ENCODE results near the gene GPC2.

GPC2 gene

GRCh38 chr7:100158229-100159098 is 18.7 kb downstream of the GPC2 start, which contains the start of gene TRAPPC14:
Gene TRAPPC14 (minus strand): TSS chr7:100158723. CDS start chr7:100158499, 224 bp downstream.
- Histone ChIP-seq H3K36me3 (ENCODE audit: insufficient read depth, low read length) (peaks cover 27% of the 10 kb centered on the region), H3K4me1 (ENCODE audit: insufficient read depth, low read length) (peaks cover 14% of the 10 kb centered on the region), H2AFZ (ENCODE audit: low read depth, low read length) (peak within 1 kb of the TSS; percentile 58), H3K4me3 (ENCODE audit: low read length) (peak within 1 kb of the TSS; percentile 80), H3K9me3 (ENCODE audit: low read length) (no peaks in the 10 kb centered on the region), H3K27me3 (ENCODE audit: insufficient read depth, low read length) (no peaks in the 10 kb centered on the region)

GRCh38 chr7:100157334-100158228 is 19.6 kb downstream of the GPC2 start:
- no peaks in the 10 kb centered on the region for H3K27me3 ChIP-seq (ENCODE audit: insufficient read depth, low read length)
- H3K4me3 ChIP-seq (ENCODE audit: low read length), result peak overlapping the region; percentile 80
- H2AFZ ChIP-seq (ENCODE audit: low read depth, low read length), result no peak overlapping the region
- no peaks in the 10 kb centered on the region for H3K9me3 ChIP-seq (ENCODE audit: low read length)
- H3K36me3 ChIP-seq (ENCODE audit: insufficient read depth, low read length), result peaks cover 34% of the 10 kb centered on the region
- H3K4me1 ChIP-seq (ENCODE audit: insufficient read depth, low read length), result peaks cover 14% of the 10 kb centered on the region

GRCh38 chr7:100157069-100157333 is 20.2 kb downstream of the GPC2 start:
- H3K36me3 ChIP-seq (ENCODE audit: insufficient read depth, low read length), result peaks cover 40% of the 10 kb centered on the region
- H2AFZ ChIP-seq (ENCODE audit: low read depth, low read length), result no peak overlapping the region
- no peaks in the 10 kb centered on the region for H3K27me3 ChIP-seq (ENCODE audit: insufficient read depth, low read length)
- no peak overlapping the region for H3K4me3 ChIP-seq (ENCODE audit: low read length)
- peaks cover 14% of the 10 kb centered on the region for H3K4me1 ChIP-seq (ENCODE audit: insufficient read depth, low read length)
- no peaks in the 10 kb centered on the region for H3K9me3 ChIP-seq (ENCODE audit: low read length)

- no peak overlapping the region for H2AFZ ChIP-seq (ENCODE audit: low read depth, low read length)
- no peak overlapping the region for H3K4me3 ChIP-seq (ENCODE audit: low read length)
- no peaks in the 10 kb centered on the region for H3K27me3 ChIP-seq (ENCODE audit: insufficient read depth, low read length)
- peaks cover 14% of the 10 kb centered on the region for H3K4me1 ChIP-seq (ENCODE audit: insufficient read depth, low read length)
- no peaks in the 10 kb centered on the region for H3K9me3 ChIP-seq (ENCODE audit: low read length)
- peaks cover 43% of the 10 kb centered on the region for H3K36me3 ChIP-seq (ENCODE audit: insufficient read depth, low read length)
Measured at GRCh38 chr7:100156331-100157068, 20.7 kb downstream of the GPC2 start.

- Histone ChIP-seq H3K9me3 (ENCODE audit: low read length) (no peaks in the 10 kb centered on the region), H2AFZ (ENCODE audit: low read depth, low read length) (no peak overlapping the region), H3K4me3 (ENCODE audit: low read length) (no peak overlapping the region), H3K4me1 (ENCODE audit: insufficient read depth, low read length) (peaks cover 14% of the 10 kb centered on the region), H3K36me3 (ENCODE audit: insufficient read depth, low read length) (peaks cover 43% of the 10 kb centered on the region), H3K27me3 (ENCODE audit: insufficient read depth, low read length) (no peaks in the 10 kb centered on the region)
Measured at GRCh38 chr7:100155553-100156317, 21.4 kb downstream of the GPC2 start.

GRCh38 chr7:100154651-100155491 is 22.3 kb downstream of the GPC2 start:
- Histone ChIP-seq H3K36me3 (ENCODE audit: insufficient read depth, low read length) (peaks cover 43% of the 10 kb centered on the region), H2AFZ (ENCODE audit: low read depth, low read length) (no peak overlapping the region), H3K4me3 (ENCODE audit: low read length) (no peak overlapping the region), H3K4me1 (ENCODE audit: insufficient read depth, low read length) (peaks cover 15% of the 10 kb centered on the region), H3K9me3 (ENCODE audit: low read length) (no peaks in the 10 kb centered on the region), H3K27me3 (ENCODE audit: insufficient read depth, low read length) (no peaks in the 10 kb centered on the region)

GRCh38 chr7:100153708-100154535 is 23.3 kb downstream of the GPC2 start:
- Histone ChIP-seq H3K4me3 (ENCODE audit: low read length) (no peak overlapping the region), H3K36me3 (ENCODE audit: insufficient read depth, low read length) (peaks cover 43% of the 10 kb centered on the region), H2AFZ (ENCODE audit: low read depth, low read length) (no peak overlapping the region), H3K9me3 (ENCODE audit: low read length) (no peaks in the 10 kb centered on the region), H3K4me1 (ENCODE audit: insufficient read depth, low read length) (peaks cover 19% of the 10 kb centered on the region), H3K27me3 (ENCODE audit: insufficient read depth, low read length) (no peaks in the 10 kb centered on the region)

GRCh38 chr7:100152937-100153666 is 24.1 kb downstream of the GPC2 start:
- Histone ChIP-seq H3K4me1 (ENCODE audit: insufficient read depth, low read length) (peaks cover 21% of the 10 kb centered on the region), H3K36me3 (ENCODE audit: insufficient read depth, low read length) (peaks cover 43% of the 10 kb centered on the region), H3K27me3 (ENCODE audit: insufficient read depth, low read length) (no peaks in the 10 kb centered on the region), H3K4me3 (ENCODE audit: low read length) (no peak overlapping the region), H2AFZ (ENCODE audit: low read depth, low read length) (no peak overlapping the region), H3K9me3 (ENCODE audit: low read length) (no peaks in the 10 kb centered on the region)

- H3K4me1 ChIP-seq (ENCODE audit: insufficient read depth, low read length), result peaks cover 17% of the 10 kb centered on the region
- no peaks in the 10 kb centered on the region for H3K27me3 ChIP-seq (ENCODE audit: insufficient read depth, low read length)
- peaks cover 43% of the 10 kb centered on the region for H3K36me3 ChIP-seq (ENCODE audit: insufficient read depth, low read length)
- no peaks in the 10 kb centered on the region for H3K9me3 ChIP-seq (ENCODE audit: low read length)
- H3K4me3 ChIP-seq (ENCODE audit: low read length), result no peak overlapping the region
- H2AFZ ChIP-seq (ENCODE audit: low read depth, low read length), result no peak overlapping the region
Measured at GRCh38 chr7:100152404-100152803, 24.8 kb downstream of the GPC2 start.

GRCh38 chr7:100148559-100149328 is 28.4 kb downstream of the GPC2 start, which contains the start of gene LAMTOR4:
Gene LAMTOR4 (plus strand): TSS chr7:100148918. CDS start chr7:100148973, 55 bp downstream.
- peaks cover 19% of the 10 kb centered on the region for H3K36me3 ChIP-seq (ENCODE audit: insufficient read depth, low read length)
- peaks cover 11% of the 10 kb centered on the region for H3K4me1 ChIP-seq (ENCODE audit: insufficient read depth, low read length)
- no peaks in the 10 kb centered on the region for H3K9me3 ChIP-seq (ENCODE audit: low read length)
- H3K27me3 ChIP-seq (ENCODE audit: insufficient read depth, low read length), result no peaks in the 10 kb centered on the region
- peak within 1 kb of the TSS; percentile 89 for H3K4me3 ChIP-seq (ENCODE audit: low read length)
- H2AFZ ChIP-seq (ENCODE audit: low read depth, low read length), result peak within 1 kb of the TSS; percentile 66
